T-helper 2 cell treated with Interferon-gamma antibody and Interleukin-4, amounts not matched to agents 5 μg/mL and 100 μg/mL, for 36 hours (primary cell): Measurements from ENCODE around the gene ROR2.

Experiments
- DNase-seq: peaks from one replicate; pipeline ENCODE4 v3.0.0; 2021; ENCODE audit warnings: low spot score
- H3K27ac Mint-ChIP-seq: one replicate; pipeline ENCODE4 v1.8.0; 2021; ENCODE audit warnings: mild to moderate bottlenecking, mixed read lengths
- H3K27me3 Mint-ChIP-seq: one replicate; pipeline ENCODE4 v1.8.0; 2021; ENCODE audit warnings: low read depth, mixed read lengths
- H3K36me3 Mint-ChIP-seq: one replicate; pipeline ENCODE4 v1.8.0; 2021; ENCODE audit warnings: low read depth, mixed read lengths
- H3K4me1 Mint-ChIP-seq: one replicate; pipeline ENCODE4 v1.8.0; 2021; ENCODE audit warnings: low read depth, mixed read lengths
- H3K4me3 Mint-ChIP-seq: one replicate; pipeline ENCODE4 v1.8.0; 2022; ENCODE audit warnings: mild to moderate bottlenecking, moderate library complexity, mixed read lengths
- H3K9me3 Mint-ChIP-seq: one replicate; pipeline ENCODE4 v1.8.0; 2021; ENCODE audit warnings: mixed read lengths

ROR2 gene

DNA sequence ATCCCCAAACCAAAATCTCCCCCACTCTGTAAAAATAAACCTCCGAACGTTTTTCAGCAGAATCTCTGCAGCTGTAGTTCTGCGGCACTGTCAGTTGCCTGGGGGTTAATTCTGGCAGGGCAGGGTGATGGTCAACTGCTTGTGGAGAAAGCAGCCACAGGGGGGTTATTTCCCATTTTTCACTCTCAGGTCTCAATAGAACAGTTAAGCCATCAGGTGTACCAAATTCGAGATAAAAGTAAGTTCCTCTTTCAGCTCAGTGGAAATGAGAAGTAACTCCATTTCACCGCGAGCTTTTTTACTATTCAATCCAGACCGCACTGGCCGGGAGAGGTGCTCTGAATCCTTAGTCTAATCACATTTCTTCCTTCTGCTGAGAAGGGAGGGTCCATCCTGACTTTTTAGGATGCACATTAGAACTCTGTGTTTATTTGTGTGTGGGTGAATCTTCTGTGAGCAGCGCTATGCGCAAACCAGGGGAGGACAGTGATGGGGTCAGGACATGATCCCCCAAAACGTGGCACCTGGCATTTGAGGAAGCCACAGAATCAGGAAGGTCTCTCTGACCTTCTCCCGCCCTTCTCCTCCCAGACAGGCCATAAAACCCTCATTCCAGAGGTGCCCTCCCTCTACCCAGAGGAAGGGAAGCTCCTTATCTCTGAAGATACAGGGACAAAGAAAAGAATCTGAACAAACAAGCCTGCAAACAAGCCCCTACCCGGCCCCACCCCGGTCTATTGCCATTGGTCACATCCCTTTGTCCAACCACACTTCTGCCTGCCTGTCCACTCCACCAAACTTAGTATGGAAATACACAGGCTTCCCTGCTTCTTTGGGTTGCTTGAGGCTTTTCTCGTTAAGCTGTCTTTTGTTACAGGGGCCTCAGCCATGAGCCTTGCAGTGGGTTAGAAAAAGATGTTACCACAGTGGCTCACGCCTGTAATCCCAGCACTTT lies 229.0 kb downstream of the ROR2 start:
- Mint-ChIP-seq H3K4me3 (no peak overlapping the region), H3K27ac (no peak overlapping the region), H3K27me3 (peaks cover 55% of the 10 kb centered on the region), H3K9me3 (peaks cover 8% of the 10 kb centered on the region), H3K4me1 (peaks cover 11% of the 10 kb centered on the region), H3K36me3 (no peaks in the 10 kb centered on the region)
- DNase-seq: no peak

DNA sequence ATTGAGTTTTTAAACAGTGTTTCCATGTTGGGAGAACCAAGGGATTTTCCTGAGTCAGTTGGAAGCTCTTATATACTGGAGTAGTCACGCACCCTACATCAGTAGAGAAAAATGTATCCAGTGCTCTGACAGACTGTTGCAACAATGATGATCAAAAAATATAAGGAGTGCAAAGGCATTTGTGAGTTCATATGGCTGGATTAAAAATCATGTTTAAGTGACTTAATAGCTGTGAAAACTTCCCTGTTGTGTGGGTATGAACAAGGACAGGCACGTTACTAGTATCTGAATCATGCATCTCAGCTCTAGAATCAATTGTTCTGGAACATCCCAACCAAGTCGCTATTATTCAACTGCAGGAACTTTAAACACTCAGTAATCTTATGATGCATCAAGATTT lies 229.7 kb downstream of the ROR2 start:
- H3K4me3 Mint-ChIP-seq: no peak overlapping the region
- DNase-seq: no peak
- H3K36me3 Mint-ChIP-seq: no peaks in the 10 kb centered on the region

DNA sequence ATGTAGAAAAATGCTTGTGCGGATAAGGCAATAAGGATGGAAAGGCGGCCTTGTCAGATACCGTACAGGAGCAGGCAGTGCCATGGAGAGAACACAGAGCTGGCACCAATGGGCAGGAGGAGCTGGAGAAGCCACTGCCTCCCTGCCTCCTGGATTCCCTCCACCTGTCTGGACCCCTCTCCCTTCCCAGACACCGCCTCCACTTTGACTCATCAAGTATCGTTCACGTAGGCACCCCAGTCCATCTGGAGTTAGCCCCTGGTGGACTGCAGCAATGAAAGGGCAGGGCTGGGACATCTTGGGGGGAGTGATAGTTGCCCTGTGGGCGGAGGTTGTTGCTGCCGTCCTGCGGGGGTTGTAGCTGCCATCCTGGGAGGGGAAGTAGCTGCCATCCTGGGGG lies 232.0 kb downstream of the ROR2 start:
- peaks cover 17% of the 10 kb centered on the region for H3K4me1 Mint-ChIP-seq
- H3K27ac Mint-ChIP-seq: no peak overlapping the region
- no peak for DNase-seq
- no peaks in the 10 kb centered on the region for H3K36me3 Mint-ChIP-seq
- peaks cover 59% of the 10 kb centered on the region for H3K27me3 Mint-ChIP-seq
- H3K4me3 Mint-ChIP-seq: no peak overlapping the region
- H3K9me3 Mint-ChIP-seq: peaks cover 8% of the 10 kb centered on the region

More for the DNA sequence above, 229.7 kb downstream of the ROR2 start:
- H3K27me3 Mint-ChIP-seq: peaks cover 59% of the 10 kb centered on the region
- peaks cover 11% of the 10 kb centered on the region for H3K4me1 Mint-ChIP-seq
- peaks cover 8% of the 10 kb centered on the region for H3K9me3 Mint-ChIP-seq
- no peak overlapping the region for H3K27ac Mint-ChIP-seq

DNA sequence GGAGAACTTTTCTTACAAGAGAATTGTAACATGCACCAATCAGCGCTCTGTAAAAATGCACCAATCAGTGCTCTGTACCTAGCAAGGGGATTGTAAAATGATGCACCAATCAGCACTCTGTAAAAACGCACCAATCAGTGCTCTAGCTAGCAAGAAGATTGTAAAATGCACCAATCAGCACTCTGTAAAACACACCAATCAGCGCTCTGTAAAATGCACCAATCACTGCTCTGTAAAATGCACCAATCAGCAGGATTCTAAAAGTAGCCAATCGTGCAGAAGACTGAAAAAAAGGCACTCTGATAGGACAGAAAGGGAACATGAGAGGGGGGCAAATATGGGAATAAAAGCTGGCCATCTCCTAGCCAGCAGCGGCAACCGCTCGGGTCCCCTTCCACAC lies 233.2 kb downstream of the ROR2 start:
- H3K9me3 Mint-ChIP-seq: peaks cover 8% of the 10 kb centered on the region
- no peak overlapping the region for H3K27ac Mint-ChIP-seq
- DNase-seq: no peak
- H3K4me3 Mint-ChIP-seq: no peak overlapping the region
- H3K4me1 Mint-ChIP-seq: peaks cover 24% of the 10 kb centered on the region
- no peaks in the 10 kb centered on the region for H3K36me3 Mint-ChIP-seq
- H3K27me3 Mint-ChIP-seq: peaks cover 54% of the 10 kb centered on the region

DNA sequence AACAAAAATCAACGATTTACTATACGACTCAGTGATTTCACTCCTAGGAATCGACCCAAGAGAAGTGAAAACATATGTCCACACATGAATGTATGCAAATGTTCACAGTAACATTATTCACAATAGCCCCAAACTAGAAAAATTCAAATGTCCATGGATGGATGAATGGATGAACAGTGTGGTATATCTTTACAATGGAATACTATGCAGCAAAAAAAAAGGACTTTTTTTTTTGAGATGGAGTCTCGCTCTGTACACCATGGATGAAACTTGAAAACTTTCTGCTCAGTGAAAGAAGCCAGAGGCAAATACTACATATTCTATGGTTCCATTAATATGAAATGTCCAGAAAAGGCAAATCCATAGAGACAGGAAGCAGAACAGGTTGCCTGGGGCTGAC lies 233.8 kb downstream of the ROR2 start:
- Mint-ChIP-seq H3K27me3 (peaks cover 52% of the 10 kb centered on the region), H3K4me1 (peaks cover 24% of the 10 kb centered on the region), H3K27ac (no peak overlapping the region), H3K4me3 (no peak overlapping the region), H3K36me3 (no peaks in the 10 kb centered on the region), H3K9me3 (peaks cover 8% of the 10 kb centered on the region)
- no peak for DNase-seq

DNA sequence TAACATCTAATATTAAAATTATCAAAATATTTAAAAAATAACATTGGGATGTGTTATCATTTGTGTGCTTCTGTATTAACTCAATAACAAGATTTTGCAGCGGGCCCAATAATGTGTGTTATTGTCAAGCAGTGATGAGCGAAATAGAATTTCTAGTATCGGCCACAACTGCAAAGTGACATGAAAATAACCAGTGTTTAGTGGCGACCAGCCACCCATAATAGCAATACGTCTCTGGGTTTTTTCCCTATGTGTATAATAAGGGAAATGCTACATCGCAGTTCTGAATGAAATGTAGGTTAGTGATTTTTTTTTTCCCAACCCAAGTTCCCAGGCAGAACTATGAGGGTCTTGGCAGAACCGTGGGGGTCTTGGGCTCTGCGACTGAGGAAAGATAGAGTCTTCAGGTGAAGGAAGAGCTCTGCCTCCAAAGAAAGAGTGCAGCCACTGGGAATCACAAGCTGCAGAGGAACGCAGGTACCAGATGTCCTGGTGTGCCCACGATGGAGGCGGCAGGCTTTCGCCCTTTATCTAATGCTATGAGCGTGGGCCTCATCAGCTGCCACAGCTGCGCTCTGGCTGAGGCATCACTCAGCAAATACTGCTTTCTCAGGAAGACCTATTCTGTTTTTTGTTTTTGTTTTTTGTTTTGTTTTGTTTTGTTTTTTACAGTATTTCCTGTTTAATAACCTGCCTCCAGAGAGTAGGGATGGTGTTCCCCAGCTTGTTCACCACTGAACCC lies 235.0 kb downstream of the ROR2 start:
- Mint-ChIP-seq H3K9me3 (peaks cover 8% of the 10 kb centered on the region), H3K4me3 (no peak overlapping the region), H3K36me3 (no peaks in the 10 kb centered on the region), H3K27me3 (peaks cover 40% of the 10 kb centered on the region), H3K4me1 (peaks cover 20% of the 10 kb centered on the region), H3K27ac (no peak overlapping the region)
- DNase-seq: no peak

DNA sequence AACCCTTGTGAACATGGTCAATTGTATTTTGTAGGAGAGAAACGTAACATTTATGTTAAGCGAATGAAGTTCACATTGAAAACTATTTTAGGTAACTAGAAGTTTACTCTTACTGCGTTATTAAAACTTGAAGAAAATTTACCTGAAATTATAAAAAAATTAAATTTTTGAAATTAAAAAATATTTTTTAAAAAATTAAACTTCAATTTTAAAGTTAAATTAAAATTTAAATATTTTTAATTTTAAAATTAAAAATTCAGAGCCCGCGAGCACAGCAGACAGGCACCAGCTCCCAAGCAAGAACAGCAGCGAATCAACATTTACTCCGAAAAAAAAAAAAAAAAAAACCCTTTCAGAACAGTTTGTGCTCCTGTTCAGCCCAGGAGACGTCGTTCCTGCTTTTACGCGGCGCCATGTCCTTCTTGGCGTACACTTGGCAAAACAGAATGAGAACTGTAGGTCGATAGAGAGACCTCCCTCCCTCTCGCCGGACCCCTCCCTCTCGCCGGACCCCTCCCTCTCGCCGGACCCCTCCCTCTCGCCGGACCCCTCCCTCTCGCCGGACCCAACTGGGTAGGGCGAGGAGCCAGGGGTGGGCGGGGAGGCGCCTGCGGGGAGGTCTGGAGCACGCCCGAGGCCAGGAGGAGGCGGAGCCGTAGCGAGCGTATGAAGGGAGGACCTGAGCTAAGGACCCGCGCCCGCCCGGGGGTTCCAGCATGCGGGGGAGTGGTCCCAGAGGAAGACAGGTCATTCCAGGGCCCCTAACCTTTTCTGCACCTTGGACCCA lies 235.8 kb downstream of the ROR2 start:
- peaks cover 8% of the 10 kb centered on the region for H3K9me3 Mint-ChIP-seq
- no peaks in the 10 kb centered on the region for H3K36me3 Mint-ChIP-seq
- peaks cover 20% of the 10 kb centered on the region for H3K4me1 Mint-ChIP-seq
- H3K4me3 Mint-ChIP-seq: peak overlapping the region; percentile 43
- no peak overlapping the region for H3K27ac Mint-ChIP-seq
- H3K27me3 Mint-ChIP-seq: peaks cover 32% of the 10 kb centered on the region
- no peak for DNase-seq

DNA sequence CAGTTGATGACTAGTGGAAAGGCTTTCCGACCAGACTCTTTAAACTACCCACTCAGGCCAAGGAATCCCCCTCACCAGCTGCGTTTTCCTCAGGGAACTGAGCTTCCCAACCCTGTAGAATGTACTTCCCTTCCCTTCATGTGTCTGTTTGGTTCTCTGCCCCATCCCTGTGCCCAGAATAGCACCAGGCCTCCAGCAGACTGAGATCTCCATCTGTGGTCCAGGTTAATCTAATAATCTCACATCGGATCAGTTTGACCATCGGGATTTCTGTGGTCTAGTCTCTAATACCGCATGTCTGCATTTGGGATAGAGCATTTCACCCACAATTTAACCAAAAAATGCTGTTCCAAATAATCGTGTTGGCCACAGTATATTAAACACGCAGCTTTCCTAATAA lies 237.2 kb downstream of the ROR2 start:
- Mint-ChIP-seq H3K27me3 (peaks cover 21% of the 10 kb centered on the region), H3K4me1 (peaks cover 20% of the 10 kb centered on the region), H3K36me3 (no peaks in the 10 kb centered on the region), H3K4me3 (no peak overlapping the region), H3K9me3 (peaks cover 8% of the 10 kb centered on the region), H3K27ac (peak overlapping the region; percentile 60)
- no peak for DNase-seq

DNA sequence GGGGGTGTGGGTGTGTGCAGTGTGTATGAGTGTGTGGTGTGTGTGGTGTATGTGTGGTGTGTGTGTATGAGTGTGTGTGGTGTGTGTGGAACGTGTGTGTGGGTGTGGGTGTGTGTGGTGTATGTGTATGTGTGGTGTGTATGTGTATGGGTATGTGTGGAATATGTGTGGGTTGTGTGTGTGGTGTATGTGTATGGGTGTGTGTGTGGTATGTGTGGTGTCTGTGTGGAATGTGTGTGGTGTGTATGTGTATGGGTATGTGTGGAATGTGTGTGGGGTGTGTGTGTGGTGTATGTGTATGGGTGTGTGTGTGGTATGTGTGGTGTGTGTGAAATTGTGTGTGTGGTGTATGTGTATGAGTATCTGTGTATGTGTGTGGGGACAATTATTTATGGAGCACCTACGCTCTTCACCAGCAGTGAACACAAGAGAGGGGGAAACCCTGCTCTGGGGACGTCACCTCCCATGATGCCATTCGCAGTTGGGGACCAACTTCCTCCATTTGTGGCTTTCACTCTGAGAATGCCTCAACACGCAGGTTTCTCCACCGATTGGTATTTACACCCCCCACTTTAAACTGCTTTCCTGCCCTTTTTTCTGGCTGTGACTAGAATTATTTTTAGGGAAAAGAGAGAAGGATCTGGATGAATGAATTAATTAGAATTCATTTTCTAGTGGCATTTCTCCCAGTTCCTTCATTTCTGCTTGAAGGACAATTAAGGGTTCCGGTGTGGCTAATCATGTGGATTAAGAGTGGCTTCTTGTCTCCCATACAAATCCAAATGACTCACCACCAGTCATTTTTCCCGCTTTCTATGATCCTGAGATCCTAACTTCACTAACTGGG lies 238.1 kb downstream of the ROR2 start:
- no peak overlapping the region for H3K4me3 Mint-ChIP-seq
- H3K9me3 Mint-ChIP-seq: peaks cover 8% of the 10 kb centered on the region
- peak; percentile 85 for DNase-seq
- peaks cover 12% of the 10 kb centered on the region for H3K27me3 Mint-ChIP-seq
- H3K4me1 Mint-ChIP-seq: peaks cover 14% of the 10 kb centered on the region
- H3K27ac Mint-ChIP-seq: no peak overlapping the region
- no peaks in the 10 kb centered on the region for H3K36me3 Mint-ChIP-seq

DNA sequence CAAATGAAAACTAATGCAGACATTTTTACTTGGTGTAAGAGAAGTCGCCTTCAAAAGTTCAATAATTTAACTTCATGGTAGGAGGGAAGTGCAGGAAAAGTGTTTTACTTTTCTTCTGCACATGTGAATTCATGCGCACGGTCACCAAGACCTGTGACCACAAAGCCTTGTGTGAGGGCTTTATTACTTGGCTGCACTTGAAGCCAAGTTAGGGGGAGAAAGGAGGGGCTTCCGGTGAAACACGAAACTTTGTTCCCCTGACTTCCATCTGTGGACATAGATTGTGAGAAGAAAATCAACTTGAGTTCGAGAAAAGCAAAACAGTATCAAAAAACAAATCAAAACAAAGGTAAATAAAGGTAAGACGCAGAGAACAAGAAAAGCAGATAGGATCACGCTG lies 239.9 kb downstream of the ROR2 start:
- H3K36me3 Mint-ChIP-seq: peaks cover 2% of the 10 kb centered on the region
- H3K27ac Mint-ChIP-seq: no peak overlapping the region
- peaks cover 10% of the 10 kb centered on the region for H3K9me3 Mint-ChIP-seq
- peaks cover 13% of the 10 kb centered on the region for H3K4me1 Mint-ChIP-seq
- no peak overlapping the region for H3K4me3 Mint-ChIP-seq
- no peak for DNase-seq
- H3K27me3 Mint-ChIP-seq: no peaks in the 10 kb centered on the region

DNA sequence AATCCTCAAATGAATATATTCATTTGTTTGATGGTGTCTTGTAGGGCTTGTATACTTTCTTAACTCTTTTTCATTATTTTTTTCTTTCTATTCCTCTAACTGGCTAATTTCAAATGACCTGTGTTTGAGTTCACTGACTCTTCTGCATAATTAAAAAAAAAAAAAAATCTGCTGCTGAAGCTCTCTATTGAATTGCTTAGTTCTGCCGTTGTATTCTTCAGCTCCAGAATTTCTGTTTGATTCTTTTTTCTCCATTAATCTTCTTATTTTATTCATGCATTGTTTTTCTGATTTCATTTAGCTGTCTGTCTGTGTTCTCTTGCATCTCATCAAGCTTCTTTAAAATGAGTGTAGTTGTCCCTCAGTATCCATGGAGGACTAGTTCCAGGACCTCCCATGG lies 244.6 kb downstream of the ROR2 start:
- Mint-ChIP-seq H3K4me1 (no peaks in the 10 kb centered on the region), H3K9me3 (peaks cover 26% of the 10 kb centered on the region), H3K36me3 (peaks cover 2% of the 10 kb centered on the region), H3K27ac (no peak overlapping the region), H3K27me3 (peaks cover 7% of the 10 kb centered on the region), H3K4me3 (no peak overlapping the region)
- no peak for DNase-seq

DNA sequence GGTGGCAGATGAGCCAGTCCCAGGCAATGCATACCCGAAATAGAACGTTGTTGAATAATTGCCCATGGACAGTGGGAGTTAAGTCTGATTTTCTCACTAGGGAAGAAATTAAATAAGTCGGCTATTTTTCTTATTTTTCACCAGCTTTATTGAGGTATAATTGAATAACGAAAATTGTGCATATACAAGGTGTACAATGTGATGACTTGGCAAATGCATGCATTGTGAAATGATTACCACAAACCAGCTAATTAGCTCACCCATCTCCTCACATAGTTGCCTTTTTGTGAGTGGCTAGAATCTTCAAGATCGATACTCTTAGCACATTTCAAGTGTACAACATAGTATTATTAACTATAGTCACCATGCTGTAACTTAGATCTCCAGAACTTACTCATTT lies 249.6 kb downstream of the ROR2 start:
- Mint-ChIP-seq H3K27me3 (peaks cover 7% of the 10 kb centered on the region), H3K4me1 (peaks cover 4% of the 10 kb centered on the region), H3K4me3 (no peak overlapping the region), H3K27ac (no peak overlapping the region), H3K9me3 (peaks cover 19% of the 10 kb centered on the region), H3K36me3 (peaks cover 2% of the 10 kb centered on the region)
- DNase-seq: no peak

DNA sequence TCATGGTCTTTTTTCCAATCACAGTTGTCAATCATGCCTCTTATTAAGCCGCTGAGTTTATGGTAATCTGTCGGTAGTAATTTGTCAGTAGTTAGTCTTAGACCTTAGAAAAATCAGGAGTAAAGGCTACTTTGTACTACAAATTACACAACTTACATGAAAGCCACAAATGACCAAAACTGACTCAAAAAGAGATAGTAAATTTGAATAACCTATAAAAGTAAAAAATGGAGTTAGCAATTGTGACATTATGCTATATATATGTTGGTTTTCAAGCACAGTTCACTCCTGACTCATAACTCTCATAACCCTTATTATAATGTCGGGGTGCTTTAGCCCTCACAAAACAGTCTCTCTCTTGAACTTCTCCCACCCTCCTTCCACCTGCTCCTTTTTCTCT lies 251.8 kb downstream of the ROR2 start:
- Mint-ChIP-seq H3K4me3 (no peak overlapping the region), H3K9me3 (peaks cover 6% of the 10 kb centered on the region), H3K27ac (no peak overlapping the region), H3K27me3 (peaks cover 7% of the 10 kb centered on the region), H3K4me1 (peaks cover 4% of the 10 kb centered on the region), H3K36me3 (no peaks in the 10 kb centered on the region)
- no peak for DNase-seq
